ES-I3 (cell line): ENCODE data around the gene FAM20A.
A peak's percentile ranks its signal among the peaks of the same experiment; 100 is the strongest.
"Not testable (repeated sequence)": the region's sequence is repeated elsewhere in the genome, so short reads cannot be mapped to it uniquely, and the experiment has no call there.

Experiments
- H3K36me3 ChIP-seq: 2 replicates; pipeline ENCODE4 v1.6.1; 2013; ENCODE audit warnings: mild to moderate bottlenecking, low read length, control low read depth, moderate library complexity; ENCODE audit not compliant: insufficient read depth
- H3K4me1 ChIP-seq: 2 replicates; pipeline ENCODE4 v1.6.1; 2013; ENCODE audit warnings: mild to moderate bottlenecking, control low read depth, low read length; ENCODE audit not compliant: insufficient read depth
- H3K9ac ChIP-seq: 2 replicates; pipeline ENCODE4 v1.6.1; 2013; ENCODE audit warnings: low read depth, mild to moderate bottlenecking, low read length, moderate library complexity
- H3K9me3 ChIP-seq: 2 replicates; pipeline ENCODE4 v1.6.1; 2013; ENCODE audit warnings: mild to moderate bottlenecking, low read length, moderate library complexity; ENCODE audit not compliant: control insufficient read depth, insufficient read depth

FAM20A gene

DNA sequence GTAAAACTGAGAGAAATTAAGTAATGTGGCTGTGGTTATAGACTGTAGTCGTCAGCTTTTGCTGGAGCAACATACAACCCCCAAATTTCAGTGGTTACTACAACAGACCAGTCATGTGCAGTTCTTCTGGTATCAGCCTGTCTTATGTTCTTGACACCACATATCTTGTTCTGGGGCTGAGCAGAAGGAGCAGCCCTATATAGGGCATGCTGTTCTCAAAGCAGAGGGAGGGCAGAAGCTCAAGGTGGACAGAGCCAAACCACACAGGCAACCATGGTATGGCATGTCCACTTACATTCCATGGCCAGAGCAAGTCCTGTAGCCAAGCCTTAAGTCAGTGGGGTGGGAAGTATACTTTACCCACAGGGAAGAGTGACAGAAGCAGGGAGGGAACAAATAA, 81.3 kb downstream of the FAM20A start:
- Histone ChIP-seq H3K4me1 (0 out of 2 replicates have a peak, but pooled peaks cover under 1% of the 10 kb centered on the region), H3K9ac (no peak overlapping the region), H3K36me3 (peaks cover 30% of the 10 kb centered on the region), H3K9me3 (peaks cover 19% of the 10 kb centered on the region)

DNA sequence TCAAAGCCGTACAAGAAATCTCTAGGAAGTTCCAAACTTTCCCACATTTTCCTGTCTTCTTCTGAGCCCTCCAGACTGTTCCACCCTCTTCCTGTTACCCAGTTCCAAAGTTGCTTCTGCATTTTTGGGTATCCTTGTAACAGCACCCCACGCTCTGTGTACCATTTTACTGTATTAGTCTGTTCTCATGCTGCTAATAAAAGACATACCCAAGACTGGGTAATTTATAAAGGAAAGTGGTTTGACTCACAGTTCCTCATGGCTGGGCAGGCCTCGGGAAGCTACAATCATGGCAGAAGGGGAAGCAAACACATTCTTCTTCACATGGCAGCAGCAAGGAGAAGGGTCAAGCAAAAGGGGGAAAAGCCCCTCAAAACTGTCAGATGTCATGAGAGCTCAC, 82.1 kb downstream of the FAM20A start:
- H3K4me1 ChIP-seq, H3K9ac ChIP-seq: not testable (repeated sequence)
- Histone ChIP-seq H3K9me3 (peaks cover 19% of the 10 kb centered on the region), H3K36me3 (peaks cover 28% of the 10 kb centered on the region)

DNA sequence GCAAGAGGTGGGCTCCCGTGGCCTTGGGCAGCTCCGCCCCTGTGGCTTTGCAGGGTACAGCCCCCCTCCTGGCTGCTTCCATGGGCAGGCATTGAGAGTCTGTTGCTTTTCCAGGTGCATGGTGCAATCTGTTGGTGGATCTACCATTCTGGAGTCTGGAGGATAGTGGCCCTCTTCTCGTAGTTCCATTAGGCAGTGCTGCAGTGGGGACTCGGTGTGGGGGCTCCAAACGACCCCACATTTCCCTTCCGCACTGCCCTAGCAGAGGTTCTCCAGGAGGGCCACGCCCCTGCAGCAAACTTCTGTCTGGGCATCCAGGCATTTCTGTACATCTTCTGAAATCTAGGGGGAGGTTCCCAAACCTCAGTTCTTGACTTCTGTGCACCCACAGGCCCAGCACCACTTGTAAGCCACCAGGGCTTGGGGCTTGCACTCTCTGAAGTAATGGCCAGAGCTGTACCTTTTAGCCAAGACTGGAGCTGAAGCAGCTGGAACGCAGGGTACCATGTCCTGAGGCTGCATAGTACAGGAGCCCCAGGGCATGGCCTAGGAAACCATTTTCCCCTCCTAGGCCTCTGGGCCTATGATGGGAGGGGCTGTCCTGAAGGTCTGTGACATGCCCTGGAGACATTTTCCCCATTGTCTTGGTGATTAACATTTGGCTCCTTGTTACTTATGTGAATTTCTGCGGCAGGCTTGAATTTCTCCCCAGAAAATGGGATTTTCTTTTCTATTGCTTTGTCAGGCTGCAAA, 82.9 kb downstream of the FAM20A start:
- peaks cover 28% of the 10 kb centered on the region for H3K36me3 ChIP-seq

DNA sequence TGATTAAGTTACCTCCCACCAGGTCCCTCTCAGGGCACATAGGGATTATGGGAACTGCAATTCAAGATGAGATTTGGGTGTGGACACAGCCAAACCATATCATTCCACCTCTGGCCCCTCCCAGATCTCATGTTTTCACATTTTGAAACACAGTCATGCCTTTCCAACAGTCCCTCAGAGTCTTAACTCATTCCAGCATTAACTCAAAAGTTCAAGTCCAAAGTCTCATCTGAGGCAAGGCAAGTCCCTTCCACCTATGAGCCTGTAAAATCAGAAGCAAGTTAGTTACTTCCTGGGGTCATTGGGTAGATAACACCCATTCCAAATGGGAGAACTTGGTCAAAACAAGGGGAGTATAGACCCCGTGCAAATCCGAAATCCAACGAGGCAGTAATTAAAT, 83.6 kb downstream of the FAM20A start:
- peaks cover 19% of the 10 kb centered on the region for H3K9me3 ChIP-seq
- H3K4me1 ChIP-seq, H3K9ac ChIP-seq: not testable (repeated sequence)
- peaks cover 28% of the 10 kb centered on the region for H3K36me3 ChIP-seq

More for the DNA sequence above, 82.9 kb downstream of the FAM20A start:
- Histone ChIP-seq H3K4me1 (peaks cover 5% of the 10 kb centered on the region; the same call in 1 of the 2 replicates), H3K9me3 (peaks cover 19% of the 10 kb centered on the region), H3K9ac (no peak overlapping the region)

DNA sequence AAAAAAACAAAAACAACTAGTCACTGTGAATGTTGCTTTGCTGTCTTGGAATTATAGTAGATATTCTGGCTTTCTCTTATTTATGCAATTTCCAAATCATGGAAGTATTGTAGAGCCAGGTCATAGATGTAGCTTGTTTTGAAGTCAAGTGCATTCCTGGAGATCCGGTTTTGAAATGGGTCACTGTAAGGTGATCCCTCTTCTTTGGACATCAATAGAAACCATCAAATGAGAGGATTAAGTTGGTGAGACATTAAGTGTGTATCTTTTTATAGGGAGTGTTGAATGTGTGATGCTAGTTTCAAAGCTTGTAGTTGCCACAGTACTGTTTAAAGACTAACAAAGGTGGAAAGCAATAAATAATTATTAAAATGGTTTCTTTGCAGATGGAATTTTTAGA, 84.4 kb downstream of the FAM20A start:
- Histone ChIP-seq H3K36me3 (peaks cover 28% of the 10 kb centered on the region), H3K9ac (no peak overlapping the region), H3K9me3 (peaks cover 19% of the 10 kb centered on the region), H3K4me1 (peaks cover 5% of the 10 kb centered on the region; the same call in 1 of the 2 replicates)

DNA sequence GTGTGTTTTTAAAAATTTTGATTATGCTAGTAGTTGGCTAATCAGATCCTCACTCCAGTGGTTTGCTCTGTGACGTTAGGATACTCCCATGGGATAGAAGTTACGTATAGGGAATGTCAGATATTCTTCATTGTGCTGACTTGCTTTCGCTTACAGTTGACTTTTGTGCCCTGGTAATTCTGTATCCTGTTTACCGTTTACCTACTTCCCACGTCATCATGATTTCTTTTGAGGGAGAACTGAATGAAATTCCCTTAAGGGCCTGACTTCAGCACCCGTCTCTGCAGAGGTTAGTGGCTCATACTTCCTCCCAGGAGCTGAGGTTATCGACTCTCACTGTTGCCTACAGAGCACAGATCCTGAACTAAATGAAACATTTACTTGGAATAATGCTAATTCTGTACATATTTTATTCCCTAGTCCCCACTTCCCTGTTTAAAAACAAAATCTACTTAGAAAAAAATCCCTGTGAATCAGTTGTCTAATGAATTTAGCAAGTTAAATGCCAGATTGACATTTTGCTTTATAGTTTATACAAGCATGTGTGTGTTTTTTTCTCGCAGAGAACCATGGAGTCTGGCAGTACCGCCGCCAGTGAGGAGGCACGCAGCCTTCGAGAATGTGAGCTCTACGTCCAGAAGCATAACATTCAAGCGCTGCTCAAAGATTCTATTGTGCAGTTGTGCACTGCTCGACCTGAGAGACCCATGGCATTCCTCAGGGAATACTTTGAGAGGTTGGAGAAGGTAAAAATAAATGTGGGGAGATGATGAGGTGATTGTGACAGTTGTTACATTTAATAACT, 86.1 kb downstream of the FAM20A start:
- peaks cover 28% of the 10 kb centered on the region for H3K36me3 ChIP-seq
- peak overlapping the region; percentile 7; the same call in 1 of the 2 replicates for H3K9ac ChIP-seq
- peaks cover 19% of the 10 kb centered on the region for H3K9me3 ChIP-seq
- peaks cover 5% of the 10 kb centered on the region; the same call in 1 of the 2 replicates for H3K4me1 ChIP-seq

DNA sequence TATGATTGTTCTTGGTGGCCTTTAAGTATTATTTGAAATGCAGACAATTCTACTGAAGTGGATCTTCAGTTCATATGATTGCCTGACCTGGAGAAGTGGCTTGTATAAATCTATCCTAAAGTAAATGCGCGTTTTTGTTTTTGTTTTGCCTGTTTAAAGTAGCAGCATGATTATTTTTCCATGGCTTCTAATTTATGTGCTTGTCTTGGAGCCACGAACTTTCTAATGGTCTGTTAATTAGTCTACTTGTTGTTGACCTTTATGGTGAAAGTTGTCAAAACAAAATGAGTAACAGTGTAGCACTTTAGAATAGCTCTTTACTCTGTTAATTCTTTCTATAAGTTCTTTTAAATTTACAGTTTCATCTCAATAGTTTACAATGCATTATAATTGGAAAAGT, 87.2 kb downstream of the FAM20A start:
- H3K4me1 ChIP-seq: peaks cover 10% of the 10 kb centered on the region
- peak overlapping the region; percentile 96 for H3K9ac ChIP-seq
- peaks cover 28% of the 10 kb centered on the region for H3K36me3 ChIP-seq
- peaks cover 19% of the 10 kb centered on the region for H3K9me3 ChIP-seq

DNA sequence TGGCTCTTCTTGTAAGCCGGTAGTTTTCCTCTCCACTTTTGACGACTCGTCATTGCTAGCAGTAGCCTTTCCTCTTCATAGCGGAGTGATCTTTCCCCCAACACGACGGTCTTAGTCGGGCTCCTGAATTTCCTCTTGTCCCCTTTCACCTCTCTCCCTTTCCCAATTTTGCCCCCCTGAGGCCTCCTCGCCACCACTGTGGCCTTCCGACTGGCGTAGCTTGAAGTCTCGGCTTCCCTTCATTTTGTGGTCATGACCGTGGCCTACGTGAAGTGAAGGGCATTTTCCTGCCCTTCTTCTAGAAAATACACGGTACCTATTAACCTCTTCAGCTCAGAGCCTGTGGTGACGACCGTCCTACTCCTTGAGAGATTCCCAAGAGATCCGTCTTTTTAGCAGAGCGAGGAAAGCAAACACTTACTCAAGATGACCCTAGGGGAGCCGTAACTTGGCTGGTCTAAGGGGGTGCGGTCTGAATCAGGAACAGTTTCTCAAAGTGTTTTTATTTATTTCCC, 88.2 kb downstream of the FAM20A start:
- H3K9me3 ChIP-seq: peaks cover 13% of the 10 kb centered on the region
- H3K36me3 ChIP-seq: peaks cover 23% of the 10 kb centered on the region
- H3K4me1 ChIP-seq: peaks cover 13% of the 10 kb centered on the region
- peak overlapping the region; percentile 96 for H3K9ac ChIP-seq

DNA sequence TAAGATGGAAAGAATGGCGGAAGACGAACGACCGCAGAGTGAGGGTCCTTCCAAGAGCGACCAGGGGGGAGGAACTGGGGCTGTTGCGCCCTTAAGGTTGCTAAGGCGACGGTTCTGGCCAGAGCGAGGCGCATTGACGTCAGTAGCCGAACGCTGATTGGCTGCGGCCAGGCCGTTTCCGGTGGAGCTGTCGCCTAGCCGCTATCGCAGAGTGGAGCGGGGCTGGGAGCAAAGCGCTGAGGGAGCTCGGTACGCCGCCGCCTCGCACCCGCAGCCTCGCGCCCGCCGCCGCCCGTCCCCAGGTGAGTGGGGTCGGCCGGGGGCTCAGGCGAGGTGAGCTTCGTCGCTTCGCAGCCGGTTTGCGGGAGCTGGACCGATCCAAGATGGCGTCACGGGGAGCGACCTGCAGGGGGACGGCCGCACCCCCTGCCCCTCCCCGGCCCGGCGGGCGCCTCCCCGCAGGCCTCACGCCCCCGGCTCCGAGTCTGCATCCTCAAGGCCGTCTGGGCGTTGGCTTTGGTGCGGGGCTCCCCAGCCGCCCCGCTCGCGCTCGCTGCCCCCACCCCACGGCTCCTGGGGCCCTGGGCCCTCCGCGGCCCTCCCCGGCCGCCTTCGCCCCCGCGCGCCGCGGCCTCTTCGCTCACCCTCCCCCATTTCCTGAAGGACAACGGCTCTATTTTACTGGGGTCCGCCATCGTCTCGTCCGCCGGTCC, 88.8 kb downstream of the FAM20A start, which contains the start of gene PRKAR1A:
TSS of gene PRKAR1A (plus strand) at position 184 of the 713 bp plus-strand sequence. CDS start 2,970 bp downstream, outside the sequence.
- peaks cover 7% of the 10 kb centered on the region; the same call in 1 of the 2 replicates for H3K9me3 ChIP-seq
- H3K4me1 ChIP-seq: peaks cover 18% of the 10 kb centered on the region
- peaks cover 17% of the 10 kb centered on the region for H3K36me3 ChIP-seq
- H3K9ac ChIP-seq: peak within 1 kb of the TSS; percentile 96

DNA sequence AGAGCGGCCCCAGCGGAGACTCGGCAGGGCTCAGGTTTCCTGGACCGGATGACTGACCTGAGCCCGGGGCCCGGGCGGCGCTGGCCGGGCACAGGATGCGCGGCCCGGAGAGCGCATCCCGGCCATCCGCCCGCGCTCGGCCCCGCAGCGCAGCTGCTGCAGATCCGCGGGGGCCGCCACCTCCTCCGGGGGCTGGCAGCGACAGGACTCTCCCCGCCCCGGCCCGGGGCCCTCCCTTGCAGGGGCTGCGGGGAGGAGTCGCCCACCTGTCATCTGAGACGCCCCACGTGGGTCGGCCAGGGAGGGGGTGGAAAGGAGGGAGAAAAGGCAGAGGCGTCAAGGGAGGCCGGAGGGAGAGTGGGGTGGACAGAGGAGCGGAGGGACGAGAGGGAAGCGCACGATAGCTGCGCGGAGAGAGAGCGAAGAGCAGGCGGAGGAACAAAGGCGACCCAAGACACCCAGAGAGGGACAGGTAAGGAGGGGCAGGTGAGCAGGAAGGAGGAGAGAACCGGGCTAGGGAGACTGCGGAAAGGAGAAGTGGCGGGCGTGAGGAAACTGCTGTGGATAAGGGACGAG, 89.4 kb downstream of the FAM20A start:
- H3K4me1 ChIP-seq: peaks cover 20% of the 10 kb centered on the region
- peaks cover 2% of the 10 kb centered on the region; the same call in 1 of the 2 replicates for H3K9me3 ChIP-seq
- H3K36me3 ChIP-seq: peaks cover 11% of the 10 kb centered on the region
- H3K9ac ChIP-seq: peak overlapping the region; percentile 96

DNA sequence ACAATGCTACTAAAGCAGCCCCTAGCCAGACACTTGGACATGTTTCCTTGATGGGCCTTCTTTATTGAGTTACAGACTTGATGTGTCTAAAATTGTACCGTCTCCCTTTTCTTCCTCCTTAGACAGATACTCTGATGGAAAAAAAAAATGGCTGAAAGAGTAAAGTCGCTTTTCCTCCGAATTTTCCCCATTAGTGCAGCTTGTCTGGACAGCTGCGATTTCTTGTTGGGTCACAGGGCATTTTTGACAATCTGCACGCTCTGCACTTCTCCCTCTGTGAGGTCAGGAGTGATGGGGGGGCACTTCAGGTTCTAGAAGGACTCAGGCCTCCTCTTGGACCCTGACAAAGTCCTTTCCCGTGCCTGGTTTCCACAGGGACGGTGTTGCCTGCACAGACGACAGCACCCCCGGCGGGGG, 89.9 kb downstream of the FAM20A start:
- Histone ChIP-seq H3K9ac (peak overlapping the region; percentile 96), H3K9me3 (no peaks in the 10 kb centered on the region), H3K36me3 (peaks cover 8% of the 10 kb centered on the region; the same call in 1 of the 2 replicates), H3K4me1 (peaks cover 20% of the 10 kb centered on the region)

DNA sequence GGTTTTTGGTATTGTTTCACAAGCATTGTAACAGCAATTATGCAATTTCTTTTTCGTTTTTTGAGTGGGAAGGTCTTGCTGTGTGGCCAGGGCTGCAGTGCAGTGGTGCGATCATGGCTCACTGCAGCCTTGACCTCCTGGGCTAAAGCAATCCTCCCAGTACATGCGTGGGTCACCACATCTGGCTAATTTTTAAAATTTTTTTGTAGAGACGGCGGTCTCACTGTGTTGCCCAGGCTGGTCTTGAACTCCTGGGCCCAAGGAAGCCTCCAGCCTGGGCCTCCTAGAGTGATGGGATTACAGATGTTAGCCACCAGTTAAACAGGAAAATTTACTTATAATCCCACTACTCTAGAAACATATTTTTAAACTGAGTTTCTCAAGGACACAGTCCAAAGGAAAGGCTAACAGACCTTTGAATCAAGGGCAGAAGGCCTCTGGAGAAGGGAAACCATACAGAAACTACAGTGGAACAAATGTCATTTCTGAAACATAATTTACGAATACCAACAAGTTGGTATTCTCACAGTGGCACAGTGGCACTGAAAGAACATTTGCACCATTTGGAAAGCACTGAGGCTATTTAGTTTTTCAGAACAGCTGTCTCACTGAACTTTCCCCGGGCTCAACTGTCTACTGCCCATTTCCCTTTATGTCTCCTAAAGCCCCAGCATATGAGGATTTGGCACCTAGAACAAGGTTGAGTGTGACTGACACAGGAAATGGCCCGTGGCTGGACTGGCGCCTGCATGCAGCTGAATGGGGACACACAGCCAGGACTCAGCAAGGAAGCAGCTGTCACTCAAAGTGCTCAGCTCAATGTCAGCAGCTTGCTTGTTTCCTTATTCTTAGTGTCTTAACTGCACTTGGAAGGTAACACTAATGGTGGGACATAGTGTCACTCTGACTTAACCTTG, 91.8 kb downstream of the FAM20A start:
- H3K9me3 ChIP-seq: no peaks in the 10 kb centered on the region
- peaks cover 15% of the 10 kb centered on the region for H3K4me1 ChIP-seq
- no peak overlapping the region for H3K9ac ChIP-seq
- no peaks in the 10 kb centered on the region for H3K36me3 ChIP-seq

DNA sequence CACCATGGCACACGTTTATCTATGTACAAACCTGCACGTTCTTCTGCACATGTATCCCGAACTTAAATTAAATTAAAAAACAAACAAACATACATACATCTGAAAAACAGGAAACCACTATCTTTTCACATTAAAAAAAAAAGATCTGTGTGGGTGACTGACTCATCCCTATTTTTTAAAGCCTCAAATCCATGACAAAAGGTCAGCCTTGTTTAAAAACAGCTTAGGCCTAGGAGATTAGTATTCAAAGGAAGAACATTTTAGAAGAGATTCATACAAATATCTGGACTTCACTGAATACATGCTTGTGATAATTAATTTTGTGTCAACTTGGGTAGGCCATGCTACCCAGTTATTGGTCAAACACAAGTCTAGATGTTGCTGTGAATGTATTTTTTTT, 93.6 kb downstream of the FAM20A start:
- H3K9ac ChIP-seq: no peak overlapping the region
- H3K36me3 ChIP-seq: no peaks in the 10 kb centered on the region

More for the DNA sequence above, 93.6 kb downstream of the FAM20A start:
- peaks cover 15% of the 10 kb centered on the region for H3K4me1 ChIP-seq
- H3K9me3 ChIP-seq: no peaks in the 10 kb centered on the region
